Right lobe of liver (tissue), 6 donors: ENCODE data around the gene TWIST2. TPM values are rescaled to one million over a fixed set of nuclear protein-coding genes. Genes with fewer than 3 reads are reported as not detected.
A peak's percentile ranks its signal among the peaks of the same experiment; 100 is the strongest.

Experiments used
- ATAC-seq, 4 donors: fragments of 200-7000 bp; cut with Tn5 transposase; one replicate each; pipeline ENCODE4 v1.9.1; 2020; ENCODE audit warnings: mild to moderate bottlenecking in 4 of 4, moderate library complexity in 4 of 4
- DNase-seq, 3 donors: peaks; one replicate each; pipeline ENCODE4 v3.0.0-alpha.2; 2020
- H3K27ac ChIP-seq, 3 donors: fragments of 200-600 bp; one replicate each; pipeline ENCODE4 v1.8.0; 2022
- H3K27me3 ChIP-seq, 2 donors: fragments of 200-600 bp; one replicate each; pipeline ENCODE4 v1.8.0; 2022
- H3K36me3 ChIP-seq, 4 donors: fragments of 200-600 bp; sonication (generic) in 1 of 4; one replicate each; pipeline versions ENCODE4 v1.5.1 to v1.8.0; 2017 to 2022; ENCODE audit warnings: control low read depth in 1 of 4
- H3K4me1 ChIP-seq, 4 donors: fragments of 200-600 bp; sonication (generic) in 1 of 4; one replicate each; pipeline versions ENCODE4 v1.5.1 to v1.8.0; 2017 to 2022; ENCODE audit warnings: control low read depth in 1 of 4
- H3K4me3 ChIP-seq, 3 donors: fragments of 200-600 bp; one replicate each; pipeline ENCODE4 v1.8.0; 2022
- H3K9me3 ChIP-seq, 4 donors: fragments of 200-600 bp; sonication (generic) in 1 of 4; one replicate each; pipeline versions ENCODE4 v1.5.1 to v1.8.0; 2017 to 2022; ENCODE audit warnings: control low read depth in 1 of 4
- POLR2A ChIP-seq: fragments of 450-650 bp; IDR thresholded peaks from one replicate; pipeline ENCODE4 v1.6.1; 2017; ENCODE audit warnings: antibody characterized with exemption, mild to moderate bottlenecking
- WGBS: methylation state at CpG from one replicate; pipeline ENCODE4 v1.1.6; 2018; ENCODE audit warnings: low coverage, low lambda C conversion rate; ENCODE audit not compliant: insufficient coverage; ENCODE audit errors: missing lambda C conversion rate; 5-methylcytosine and 5-hydroxymethylcytosine counted together
- intact Hi-C, 2 donors: fragments of 100-400 bp; cut with DNase I; formaldehyde crosslinking; loops; one replicate each; pipeline versions ENCODE4 v1.11.2 to v1.14.1; 2022
- total RNA-seq, 6 experiments: library from RNA; depleted of rRNA in 2 of 6; stranded (reverse); fragments of >200 nt in 2 of 6; fragmentation: NEBNext Ultra II Directional in 3 of 6; extraction: Animal tissue kit (Norgen Biotek cat#: 25700) in 3 of 6; gene quantifications; one replicate each; pipeline versions ENCODE4 v1.1.0 to v1.2.4, GENCODE V29; 2016 to 2023
- TF ChIP-seq, protein P1 (sequence below), 4 donors: fragments of 200-600 bp in 3 of 4; fragments of 450-650 bp in 1 of 4; IDR thresholded peaks; one replicate each; pipeline versions ENCODE4 v1.5.1 to v1.8.0; 2016 to 2022; ENCODE audit warnings: antibody characterized with exemption in 4 of 4, mild to moderate bottlenecking in 2 of 4
- donor health status: DM: no; HTN: yes; CAD: no.
- donor health status: DM: no; HTN: no; CAD: no.
- donor health status: DM: no; HTN: no; CAD: no.
- donor health status: DM: no; HTN: yes; CAD: no.
- donor health status: DM: no; HTN: yes; CAD: no.

The TWIST2 gene
- total RNA-seq, 6 experiments from 2014 or later = 0.15 to 0.56 (median 0.18) TPM; not detected in 3

GRCh38 chr2:238912228-238912915 lies 64.5 kb downstream of the TWIST2 start:
- DNase-seq (peak in 1 of 3 donors; percentile 32), ATAC-seq (no peak)
- Histone ChIP-seq H3K27me3 (no peaks in the 10 kb centered on the region), H3K9me3 (no peaks in the 10 kb centered on the region), H3K4me1 (no peaks in the 10 kb centered on the region), H3K4me3 (no peak overlapping the region), H3K27ac (no peak overlapping the region), H3K36me3 (no peaks in the 10 kb centered on the region)
- 82% methylated on average over 11 of the region's 26 CpGs for WGBS
- TF ChIP-seq, protein P1, sequence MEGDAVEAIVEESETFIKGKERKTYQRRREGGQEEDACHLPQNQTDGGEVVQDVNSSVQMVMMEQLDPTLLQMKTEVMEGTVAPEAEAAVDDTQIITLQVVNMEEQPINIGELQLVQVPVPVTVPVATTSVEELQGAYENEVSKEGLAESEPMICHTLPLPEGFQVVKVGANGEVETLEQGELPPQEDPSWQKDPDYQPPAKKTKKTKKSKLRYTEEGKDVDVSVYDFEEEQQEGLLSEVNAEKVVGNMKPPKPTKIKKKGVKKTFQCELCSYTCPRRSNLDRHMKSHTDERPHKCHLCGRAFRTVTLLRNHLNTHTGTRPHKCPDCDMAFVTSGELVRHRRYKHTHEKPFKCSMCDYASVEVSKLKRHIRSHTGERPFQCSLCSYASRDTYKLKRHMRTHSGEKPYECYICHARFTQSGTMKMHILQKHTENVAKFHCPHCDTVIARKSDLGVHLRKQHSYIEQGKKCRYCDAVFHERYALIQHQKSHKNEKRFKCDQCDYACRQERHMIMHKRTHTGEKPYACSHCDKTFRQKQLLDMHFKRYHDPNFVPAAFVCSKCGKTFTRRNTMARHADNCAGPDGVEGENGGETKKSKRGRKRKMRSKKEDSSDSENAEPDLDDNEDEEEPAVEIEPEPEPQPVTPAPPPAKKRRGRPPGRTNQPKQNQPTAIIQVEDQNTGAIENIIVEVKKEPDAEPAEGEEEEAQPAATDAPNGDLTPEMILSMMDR (IDR thresholded peaks at IDR 0.05) = no peak
- intact Hi-C loops = no loop called here

GRCh38 chr2:238912916-238913875 lies 65.3 kb downstream of the TWIST2 start:
- Histone ChIP-seq H3K4me1 (no peaks in the 10 kb centered on the region), H3K27me3 (no peaks in the 10 kb centered on the region), H3K27ac (no peak overlapping the region), H3K36me3 (no peaks in the 10 kb centered on the region), H3K9me3 (no peaks in the 10 kb centered on the region), H3K4me3 (no peak overlapping the region)
- intact Hi-C loops = no loop called here
- ATAC-seq (no peak), DNase-seq (peak in 1 of 3 donors; percentile 51)
- WGBS = 40% methylated on average over 1 of the region's 20 CpGs
- TF ChIP-seq, protein P1 (IDR thresholded peaks at IDR 0.05) = no peak
- TF ChIP-seq POLR2A = no peak

DNA sequence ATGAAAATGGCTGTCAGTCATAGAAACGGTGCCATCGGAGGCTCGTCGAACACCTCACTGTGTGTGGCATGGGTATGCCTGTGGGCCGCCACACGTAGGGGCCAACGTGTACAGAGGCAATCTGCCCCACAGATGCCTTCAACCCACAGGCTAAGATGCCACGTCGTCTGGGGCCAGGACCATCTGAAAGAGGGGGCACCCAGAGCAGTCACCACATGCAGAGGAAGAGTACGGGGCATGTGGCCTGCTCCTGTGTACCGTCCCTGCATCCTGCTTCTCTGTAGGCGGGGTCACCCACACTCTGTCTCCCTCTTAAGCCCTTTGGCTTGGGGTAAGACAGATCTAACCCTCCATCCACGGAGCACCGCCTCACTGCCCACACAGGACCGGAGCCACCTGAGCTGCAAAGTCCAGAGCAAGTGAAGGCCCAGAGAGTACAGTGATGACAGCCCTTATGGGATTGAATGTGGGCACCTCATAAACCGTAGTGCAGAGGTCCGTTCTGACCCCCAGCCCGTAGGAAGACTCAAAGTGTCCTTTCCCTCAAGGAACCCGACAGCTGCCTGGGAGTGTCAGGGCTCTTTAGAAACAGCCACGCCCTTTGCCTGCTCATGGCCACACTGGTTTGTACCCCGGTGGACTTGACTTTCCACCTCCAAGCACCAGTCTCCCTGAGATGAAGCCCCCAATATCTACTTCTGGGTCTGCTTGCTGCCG lies 66.2 kb downstream of the TWIST2 start:
- Histone ChIP-seq H3K9me3 (no peaks in the 10 kb centered on the region), H3K4me1 (no peaks in the 10 kb centered on the region), H3K27ac (no peak overlapping the region), H3K36me3 (no peaks in the 10 kb centered on the region), H3K27me3 (no peaks in the 10 kb centered on the region), H3K4me3 (no peak overlapping the region)
- 71% methylated on average over 7 of the region's 22 CpGs for WGBS
- no peak for TF ChIP-seq POLR2A
- TF ChIP-seq, protein P1 (IDR thresholded peaks at IDR 0.05) = no peak
- ATAC-seq = no peak
- intact Hi-C loops = no loop called here
- DNase-seq = peak in 1 of 3 donors; percentile 29

DNA sequence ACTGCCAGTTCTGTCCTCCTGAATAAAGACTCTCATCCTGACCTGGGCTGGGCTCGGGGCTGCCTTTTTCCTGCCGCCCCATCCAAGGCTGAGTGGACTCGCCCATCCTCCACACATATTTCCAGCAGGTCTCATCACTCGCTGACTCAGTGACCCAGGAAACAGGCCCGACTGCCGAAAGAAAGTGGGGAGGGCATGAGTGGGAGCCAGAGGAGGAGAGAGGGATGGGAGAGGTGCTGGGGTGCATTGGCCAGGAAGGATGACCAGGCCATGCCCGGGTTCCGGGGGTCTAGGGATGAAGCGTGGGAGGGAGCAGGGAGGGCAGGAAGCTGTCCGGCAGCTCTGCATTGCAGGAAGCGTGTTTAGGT lies 66.7 kb downstream of the TWIST2 start:
- Histone ChIP-seq H3K4me1 (no peaks in the 10 kb centered on the region), H3K4me3 (no peak overlapping the region), H3K27ac (no peak overlapping the region), H3K9me3 (no peaks in the 10 kb centered on the region), H3K36me3 (no peaks in the 10 kb centered on the region), H3K27me3 (no peaks in the 10 kb centered on the region)
- DNase-seq (peak in 1 of 3 donors; percentile 25), ATAC-seq (no peak)
- TF ChIP-seq, protein P1 (IDR thresholded peaks at IDR 0.05) = no peak
- intact Hi-C loops = no loop called here
- 52% methylated on average over 7 of the region's 11 CpGs for WGBS
